ENCODE measurements around the gene FAM171A1. TPM values are rescaled to one million over a fixed set of nuclear protein-coding genes. Genes with fewer than 3 reads are reported as not detected.

Gene FAM171A1
- total and polyA plus RNA-seq, 2 of the 13 experiments (the other 11 are each of a cell fraction or from before 2014, with no cell fraction given), result 21.5 to 34.7 TPM

GRCh38 chr10:15168291-15168785 lies 202.8 kb downstream of the FAM171A1 start, which contains the start of gene NMT2 (continued):
- TF ChIP-seq ZNF597 (CRISPR knock-in tag; IDR thresholded peaks at IDR 0.05) (no peak), TEF (CRISPR knock-in tag; IDR thresholded peaks at IDR 0.05) (no peak), ZNF232 (CRISPR knock-in tag; IDR thresholded peaks at IDR 0.05; ENCODE audit: borderline replicate concordance) (no peak), GABPB1 (CRISPR knock-in tag; IDR thresholded peaks at IDR 0.05) (peak; percentile 56; the same call in 1 of the 2 replicates), AKNA (CRISPR knock-in tag; IDR thresholded peaks at IDR 0.05; ENCODE audit: borderline replicate concordance) (no peak), ZNF883 (CRISPR knock-in tag; IDR thresholded peaks at IDR 0.05; ENCODE audit: not compliant biosample characterization) (peak; percentile 17), POLR2A (IDR thresholded peaks at IDR 0.05; ENCODE audit: insufficient read depth in 1 of 2, low read depth in 2 of 2, low read length in 2 of 2) (peak; percentile 84 to 93), ZNF691 (CRISPR knock-in tag; IDR thresholded peaks at IDR 0.05; ENCODE audit: borderline replicate concordance, low read depth) (peak; percentile 41; the same call in 1 of the 2 replicates), GLMP (CRISPR knock-in tag; IDR thresholded peaks at IDR 0.05; ENCODE audit: borderline replicate concordance) (no peak), TEAD3 (CRISPR knock-in tag; optimal IDR thresholded peaks at IDR 0.05; ENCODE audit: borderline replicate concordance) (peak; percentile 15)
